GM21786 (cell line): ENCODE results near the gene ORC1.

ENCODE experiments used
- ATAC-seq: cut with Tn5 transposase; IDR thresholded peaks from one replicate; pipeline ENCODE4 v1.9.1; 2021; ENCODE audit not compliant: unreplicated experiment

The ORC1 gene

DNA sequence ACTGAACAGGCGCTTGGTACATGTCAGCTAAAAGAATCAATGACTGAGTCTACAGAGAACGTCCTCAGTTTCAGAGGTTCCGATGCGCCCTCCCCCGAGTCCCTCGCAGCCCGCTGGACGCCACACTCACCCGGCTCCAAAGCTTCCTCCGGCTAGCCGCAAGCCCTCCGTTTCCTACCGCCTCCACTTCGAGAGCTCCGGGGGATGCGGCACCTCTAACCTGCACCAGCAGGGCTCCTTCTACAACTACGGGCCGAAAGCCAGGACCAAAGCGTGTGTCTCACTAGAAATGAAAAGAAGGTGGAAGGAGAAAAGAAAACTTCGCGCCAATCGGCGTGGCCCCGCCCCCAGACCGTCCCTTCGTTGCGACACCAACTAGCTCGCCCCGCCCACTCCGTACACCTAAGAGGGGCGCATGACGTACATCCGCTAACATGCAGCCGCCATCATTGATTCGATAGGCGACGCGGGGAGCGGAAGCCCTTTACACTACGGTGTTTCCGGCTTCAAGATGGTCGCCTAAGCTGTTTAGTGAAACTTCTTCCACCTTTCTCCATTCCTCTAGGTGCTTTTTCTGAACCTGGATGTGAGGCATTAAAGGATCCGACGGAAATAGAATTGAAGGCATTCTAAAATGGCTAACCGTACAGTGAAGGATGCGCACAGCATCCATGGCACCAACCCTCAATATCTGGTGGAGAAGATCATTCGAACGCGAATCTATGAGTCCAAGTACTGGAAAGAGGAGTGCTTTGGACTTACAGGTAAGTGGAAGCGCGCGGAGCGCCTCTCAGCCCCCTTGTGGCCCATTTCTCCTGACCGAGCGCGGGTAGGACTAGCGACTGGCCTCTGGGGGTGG, at the start of gene ORC1, which contains the start of gene PRPF38A:
TSS of gene ORC1 (minus strand) at position 308 of the 859 bp plus-strand sequence. CDS start 2,200 bp downstream, outside the sequence.
TSS of gene PRPF38A (plus strand) at position 487 of the 859 bp plus-strand sequence. CDS start at position 635, 148 bp downstream.
- ATAC-seq = peak; percentile 94

DNA sequence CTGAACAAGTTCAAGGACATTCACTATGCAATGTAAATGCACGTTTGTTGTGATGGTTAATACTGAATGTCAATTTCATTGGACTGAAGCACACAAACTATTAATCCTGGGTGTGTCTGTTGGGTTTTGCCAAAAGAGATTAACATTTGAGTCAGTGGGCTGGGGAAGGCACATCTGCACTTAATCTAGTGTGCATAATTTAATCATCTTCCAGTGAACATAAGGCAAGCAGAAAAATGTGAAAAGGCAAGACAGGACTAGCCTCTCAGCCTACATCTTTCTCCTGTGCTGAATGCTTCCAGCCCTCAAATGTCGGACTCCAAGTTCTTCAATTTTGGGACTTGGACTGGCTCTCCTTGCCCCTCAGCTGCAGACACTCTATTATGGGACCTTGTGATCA, 40.2 kb upstream of the ORC1 start:
- no peak for ATAC-seq

DNA sequence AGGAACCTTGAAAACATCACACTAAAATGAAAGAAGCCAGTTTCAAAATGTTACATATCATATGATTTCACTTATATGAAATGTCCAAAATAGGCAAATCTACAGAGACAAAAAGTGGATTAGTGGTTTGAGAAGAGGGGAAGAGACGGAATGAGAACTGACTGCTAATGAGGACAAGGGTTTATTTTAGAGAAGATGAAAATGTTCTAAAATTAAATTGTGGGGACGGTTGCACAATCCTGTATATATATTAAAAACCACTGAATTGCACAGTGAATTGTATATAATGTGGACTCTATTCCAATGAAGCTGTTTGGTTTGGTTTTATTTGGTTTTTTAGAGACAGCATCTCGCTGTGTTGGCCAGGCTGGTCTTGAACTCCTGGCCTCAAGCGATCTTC, 35.8 kb upstream of the ORC1 start:
- ATAC-seq = no peak

DNA sequence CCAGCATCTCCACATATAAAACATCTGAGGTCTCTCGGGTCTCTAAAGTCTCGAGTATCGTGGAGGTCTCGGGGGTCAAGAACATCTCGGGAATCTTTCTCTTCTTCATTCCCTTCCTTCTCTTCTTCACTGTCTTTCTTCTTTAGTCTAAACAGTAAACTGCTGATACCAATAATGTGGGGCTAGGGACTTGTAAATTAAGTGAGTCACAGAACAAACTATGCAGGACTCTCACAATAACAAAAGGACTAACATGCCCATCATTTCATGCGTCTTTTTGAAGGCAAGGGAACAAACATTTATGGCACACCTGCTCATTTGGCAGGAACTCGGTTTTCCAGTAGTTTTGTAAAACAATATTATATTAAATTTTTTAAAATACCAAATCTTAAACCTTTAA, 32.6 kb upstream of the ORC1 start:
- no peak for ATAC-seq

GRCh38 chr1:52435650-52436049, 31.4 kb upstream of the ORC1 start:
- no peak for ATAC-seq

- ATAC-seq = no peak
These were observed 31.0 kb upstream of the ORC1 start for GRCh38 chr1:52435211-52435610.

DNA sequence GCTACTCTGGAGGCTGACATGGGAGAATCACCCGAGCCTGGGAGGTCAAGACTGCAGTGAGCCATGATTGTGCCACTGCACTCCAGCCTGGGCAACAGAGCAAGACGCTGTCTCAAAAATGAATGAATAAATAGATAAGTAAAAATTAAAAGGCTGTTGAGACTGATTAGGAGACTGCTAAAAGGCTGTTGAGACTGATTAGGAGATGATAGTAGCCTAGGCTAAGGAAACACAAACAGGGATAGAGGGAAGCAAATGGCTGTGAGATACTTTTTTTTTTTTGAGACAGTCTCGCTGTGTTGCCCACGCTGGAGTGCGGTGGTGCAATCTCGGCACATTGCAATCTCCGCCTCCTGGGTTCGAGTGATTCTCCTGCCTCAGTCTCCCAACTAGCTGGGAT, 28.6 kb upstream of the ORC1 start:
- ATAC-seq = no peak

DNA sequence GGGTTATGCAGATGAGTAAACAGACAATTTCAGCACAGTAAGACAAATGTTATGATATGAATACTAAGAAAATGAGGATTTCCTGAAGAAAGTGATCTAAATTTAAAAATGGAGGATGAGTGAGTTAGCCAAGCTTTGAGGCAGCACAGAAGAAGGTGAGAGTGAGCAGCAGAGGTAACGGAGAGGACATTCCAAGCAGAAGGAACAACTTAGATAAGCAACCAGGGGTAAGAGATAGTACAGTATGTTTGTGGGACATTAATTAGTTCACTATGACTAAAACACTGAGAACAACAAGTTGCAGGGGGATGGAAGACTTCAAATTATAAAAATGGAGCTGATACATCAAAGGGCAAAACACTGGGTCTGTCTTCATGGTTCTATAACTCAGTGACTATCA, 22.9 kb upstream of the ORC1 start:
- no peak for ATAC-seq

DNA sequence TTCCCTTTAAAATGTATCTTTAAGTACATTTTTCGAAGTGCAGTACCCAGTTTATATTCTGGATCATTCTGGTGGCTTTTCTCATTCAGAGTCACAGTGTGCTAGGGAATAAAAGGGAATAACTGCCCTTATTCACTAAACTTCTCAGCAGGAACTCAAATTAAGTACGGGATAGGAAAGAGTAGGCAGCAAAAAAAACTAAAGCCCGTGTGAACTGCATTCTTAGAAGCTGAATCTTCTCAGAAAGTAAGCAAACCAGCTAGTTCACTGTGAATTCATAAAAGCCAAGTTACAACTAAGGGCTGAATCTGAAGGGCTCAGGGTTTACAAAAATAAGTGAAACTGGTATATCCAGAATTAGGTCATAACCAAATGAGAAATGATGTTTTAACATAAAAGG, 22.1 kb upstream of the ORC1 start:
- no peak for ATAC-seq

DNA sequence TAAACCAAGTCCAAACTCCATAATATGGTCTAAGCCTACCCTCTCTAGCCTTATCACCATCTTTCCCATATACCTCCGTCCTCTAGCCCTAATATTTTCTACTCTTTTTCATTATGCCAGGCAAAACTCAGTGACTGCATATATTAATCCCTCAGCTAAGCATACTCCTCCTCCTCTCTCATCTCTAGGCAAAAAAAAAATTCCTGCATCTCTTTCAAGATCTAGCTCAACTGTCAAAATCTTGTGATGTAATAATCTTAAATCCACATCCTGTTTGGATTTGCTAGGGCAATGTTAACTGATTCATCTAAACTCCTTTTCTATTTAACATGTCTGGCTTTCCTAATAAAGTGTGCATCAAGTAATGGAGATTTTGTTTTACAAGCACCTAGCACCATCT, 20.6 kb upstream of the ORC1 start:
- ATAC-seq = no peak

- no peak for ATAC-seq
These were observed 20.0 kb upstream of the ORC1 start for GRCh38 chr1:52424231-52424636.

DNA sequence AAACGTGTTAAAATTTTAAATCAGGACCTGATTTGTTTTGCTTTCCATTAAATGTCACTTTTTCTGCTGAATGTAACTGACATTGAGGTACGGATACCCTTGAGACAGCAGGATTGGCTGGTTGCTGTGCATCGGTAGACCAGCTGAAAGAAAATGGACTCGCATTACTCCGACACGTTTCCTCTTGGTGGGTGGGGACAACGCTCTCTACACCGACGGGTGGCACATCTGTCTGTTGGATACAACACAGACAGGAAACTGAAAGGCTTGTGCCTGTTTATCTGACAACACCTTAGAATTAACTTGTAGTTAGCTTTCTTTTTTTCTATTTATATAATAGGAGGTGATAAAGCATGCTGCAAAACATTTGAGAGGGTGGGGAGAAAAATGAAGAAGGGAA, 19.5 kb upstream of the ORC1 start:
- ATAC-seq = no peak

DNA sequence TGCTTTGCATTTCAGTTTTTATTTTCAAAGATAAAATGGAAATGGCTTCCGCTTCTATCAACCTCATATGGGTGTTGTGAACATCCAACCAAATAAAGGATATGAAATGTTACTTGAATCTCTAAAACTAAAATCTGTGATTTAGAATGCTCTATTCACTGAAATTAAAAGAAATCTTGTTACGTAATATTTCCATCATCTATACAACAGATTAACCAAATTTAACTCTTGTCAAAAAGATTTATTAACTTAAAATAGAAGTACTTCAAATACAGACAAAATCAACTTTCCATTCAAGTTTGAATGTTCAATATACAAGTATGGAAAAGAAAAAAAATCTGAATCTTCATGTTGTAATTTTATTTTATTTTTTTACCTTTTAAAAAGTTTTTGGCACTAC, 18.8 kb upstream of the ORC1 start:
- no peak for ATAC-seq

DNA sequence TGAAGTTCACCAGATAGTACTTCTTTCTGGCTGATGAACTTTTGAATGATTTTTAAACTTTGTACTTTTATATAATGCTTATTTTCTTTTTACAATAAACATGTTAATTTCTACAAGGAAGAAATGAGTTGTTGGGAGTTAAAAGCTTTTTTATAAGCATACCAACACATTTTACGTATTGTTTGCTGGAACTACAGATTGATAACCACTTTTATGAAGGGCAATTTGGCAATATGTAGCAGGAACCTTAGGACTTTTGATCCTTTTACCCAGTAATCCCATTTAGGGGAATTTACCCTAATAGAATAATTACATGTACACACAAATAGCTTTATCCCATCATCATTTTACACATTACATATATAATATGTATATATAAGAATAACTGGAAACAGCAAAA, 16.5 kb upstream of the ORC1 start:
- no peak for ATAC-seq

DNA sequence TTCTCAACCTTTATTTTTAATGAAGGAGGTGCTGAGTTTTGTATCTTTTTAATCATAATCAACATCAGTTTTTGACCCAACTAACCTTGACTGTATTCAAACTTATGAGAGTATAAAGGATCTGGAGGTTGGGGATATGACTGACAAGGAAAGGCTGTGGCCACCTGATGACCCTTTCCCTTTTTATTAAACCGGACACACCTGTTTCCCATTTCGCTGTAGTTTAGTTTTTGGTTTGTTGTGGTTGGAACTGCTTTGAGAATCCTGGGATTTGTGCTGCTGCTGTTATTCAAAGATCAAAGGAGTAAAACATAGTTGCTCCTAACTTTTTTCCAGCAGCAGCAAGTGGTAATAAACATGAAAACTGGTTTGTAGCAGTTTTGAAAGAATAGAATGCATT, 12.6 kb upstream of the ORC1 start:
- ATAC-seq = no peak

DNA sequence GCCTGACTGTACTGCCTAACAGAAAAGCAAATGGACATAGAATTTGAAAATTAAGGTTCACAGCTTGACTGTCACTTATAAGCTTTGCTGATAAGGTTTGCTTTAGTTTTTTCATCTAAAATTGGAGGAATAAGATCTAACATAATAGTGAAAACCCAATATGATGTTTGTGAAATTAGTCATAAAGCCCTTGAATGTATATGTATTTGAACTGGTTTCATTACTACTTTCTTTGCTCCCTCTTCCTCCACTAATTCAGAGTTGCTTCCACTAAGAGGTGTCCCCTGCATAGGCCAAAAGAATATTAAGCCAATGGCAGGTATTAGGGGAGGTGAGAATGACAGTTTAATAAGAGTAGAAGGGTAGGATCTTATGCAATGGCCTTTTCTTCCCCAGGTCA, 10.7 kb upstream of the ORC1 start:
- no peak for ATAC-seq

GRCh38 chr1:52413410-52413989, 9.3 kb upstream of the ORC1 start:
- no peak for ATAC-seq

DNA sequence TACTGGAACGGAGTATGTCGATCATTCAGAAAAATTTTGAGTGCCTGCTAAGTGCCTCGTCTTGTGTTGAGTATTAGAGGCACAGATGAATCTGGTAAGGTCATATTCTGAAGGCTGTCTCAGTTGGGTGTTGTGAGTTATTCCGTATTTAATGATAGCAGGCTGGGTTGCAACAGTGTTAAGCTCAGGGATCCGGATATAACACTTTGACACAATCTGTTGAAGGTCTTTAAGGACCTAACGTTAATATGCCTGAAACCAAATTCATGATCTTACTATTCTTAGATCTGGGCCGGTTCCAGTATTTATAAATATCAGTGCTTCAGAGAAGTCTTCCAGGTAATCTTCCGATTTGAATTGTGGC, 734 bp upstream of the ORC1 start:
- ATAC-seq = no peak

- ATAC-seq = peak; percentile 33
These were observed 582 bp downstream of the ORC1 start for GRCh38 chr1:52403566-52404115.

- no peak for ATAC-seq
These were observed 1.4 kb downstream of the ORC1 start for GRCh38 chr1:52402860-52403240.

DNA sequence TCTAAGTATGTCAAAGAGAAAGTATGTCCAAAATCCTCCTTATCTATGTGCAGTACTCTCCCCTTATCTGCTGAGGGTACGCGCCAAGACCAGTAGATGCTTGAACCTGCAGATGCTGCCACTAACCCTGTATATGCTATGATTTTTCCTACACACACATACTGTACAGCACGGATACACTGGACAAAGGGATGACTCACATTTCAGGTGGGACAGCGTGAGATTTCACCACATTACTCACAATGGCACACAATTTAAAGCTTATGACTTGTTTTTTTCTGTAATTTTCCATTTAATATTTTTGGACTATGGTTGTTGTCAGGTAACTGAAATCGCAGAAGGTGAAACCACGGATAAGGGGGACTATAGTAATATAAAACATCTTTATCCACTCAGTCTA, 4.1 kb downstream of the ORC1 start:
- no peak for ATAC-seq

- no peak for ATAC-seq
These were observed 4.6 kb downstream of the ORC1 start for GRCh38 chr1:52399629-52400028.
